Measurements from ENCODE around the gene PNPLA6. TPM values are rescaled to one million over a fixed set of nuclear protein-coding genes. Genes with fewer than 3 reads are reported as not detected.
A peak's percentile ranks its signal among the peaks of the same experiment; 100 is the strongest.

Gene PNPLA6
- total and polyA plus RNA-seq, 2 of the 13 experiments (the other 11 are each of a cell fraction or from before 2014, with no cell fraction given): 24.9 to 28.2 TPM

- TF ChIP-seq, protein P1, sequence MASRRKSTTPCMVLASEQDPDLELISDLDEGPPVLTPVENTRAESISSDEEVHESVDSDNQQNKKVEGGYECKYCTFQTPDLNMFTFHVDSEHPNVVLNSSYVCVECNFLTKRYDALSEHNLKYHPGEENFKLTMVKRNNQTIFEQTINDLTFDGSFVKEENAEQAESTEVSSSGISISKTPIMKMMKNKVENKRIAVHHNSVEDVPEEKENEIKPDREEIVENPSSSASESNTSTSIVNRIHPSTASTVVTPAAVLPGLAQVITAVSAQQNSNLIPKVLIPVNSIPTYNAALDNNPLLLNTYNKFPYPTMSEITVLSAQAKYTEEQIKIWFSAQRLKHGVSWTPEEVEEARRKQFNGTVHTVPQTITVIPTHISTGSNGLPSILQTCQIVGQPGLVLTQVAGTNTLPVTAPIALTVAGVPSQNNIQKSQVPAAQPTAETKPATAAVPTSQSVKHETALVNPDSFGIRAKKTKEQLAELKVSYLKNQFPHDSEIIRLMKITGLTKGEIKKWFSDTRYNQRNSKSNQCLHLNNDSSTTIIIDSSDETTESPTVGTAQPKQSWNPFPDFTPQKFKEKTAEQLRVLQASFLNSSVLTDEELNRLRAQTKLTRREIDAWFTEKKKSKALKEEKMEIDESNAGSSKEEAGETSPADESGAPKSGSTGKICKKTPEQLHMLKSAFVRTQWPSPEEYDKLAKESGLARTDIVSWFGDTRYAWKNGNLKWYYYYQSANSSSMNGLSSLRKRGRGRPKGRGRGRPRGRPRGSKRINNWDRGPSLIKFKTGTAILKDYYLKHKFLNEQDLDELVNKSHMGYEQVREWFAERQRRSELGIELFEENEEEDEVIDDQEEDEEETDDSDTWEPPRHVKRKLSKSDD (CRISPR knock-in tag; IDR thresholded peaks at IDR 0.05; ENCODE audit: low read depth): peak; percentile 76; the same call in 1 of the 2 replicates
- TF ChIP-seq PHF21A (CRISPR knock-in tag; IDR thresholded peaks at IDR 0.05) (no peak), HOXA3 (CRISPR knock-in tag; IDR thresholded peaks at IDR 0.05) (peak; percentile 83), ATF7 (IDR thresholded peaks at IDR 0.05) (no peak), ATF7 (CRISPR knock-in tag; IDR thresholded peaks at IDR 0.05) (no peak), MIER3 (CRISPR knock-in tag; IDR thresholded peaks at IDR 0.05; ENCODE audit: borderline replicate concordance) (no peak), GTF2F1 (IDR thresholded peaks at IDR 0.05; ENCODE audit: low read length) (no peak), ZNF414 (CRISPR knock-in tag; IDR thresholded peaks at IDR 0.05) (no peak), ZNF788 (CRISPR knock-in tag; IDR thresholded peaks at IDR 0.05; ENCODE audit: borderline replicate concordance) (no peak), DZIP1 (CRISPR knock-in tag; IDR thresholded peaks at IDR 0.05) (no peak), FOXO4 (CRISPR knock-in tag; conservative IDR thresholded peaks at IDR 0.05) (0 out of 2 replicates have a peak, but pooled peaks have one; percentile 27), CREB1 (IDR thresholded peaks at IDR 0.05) (peak; percentile 94), CREB1 (CRISPR knock-in tag; IDR thresholded peaks at IDR 0.05) (no peak), ZUFSP (CRISPR knock-in tag; IDR thresholded peaks at IDR 0.05; ENCODE audit: borderline replicate concordance) (no peak)
- TF ChIP-seq, protein P2, sequence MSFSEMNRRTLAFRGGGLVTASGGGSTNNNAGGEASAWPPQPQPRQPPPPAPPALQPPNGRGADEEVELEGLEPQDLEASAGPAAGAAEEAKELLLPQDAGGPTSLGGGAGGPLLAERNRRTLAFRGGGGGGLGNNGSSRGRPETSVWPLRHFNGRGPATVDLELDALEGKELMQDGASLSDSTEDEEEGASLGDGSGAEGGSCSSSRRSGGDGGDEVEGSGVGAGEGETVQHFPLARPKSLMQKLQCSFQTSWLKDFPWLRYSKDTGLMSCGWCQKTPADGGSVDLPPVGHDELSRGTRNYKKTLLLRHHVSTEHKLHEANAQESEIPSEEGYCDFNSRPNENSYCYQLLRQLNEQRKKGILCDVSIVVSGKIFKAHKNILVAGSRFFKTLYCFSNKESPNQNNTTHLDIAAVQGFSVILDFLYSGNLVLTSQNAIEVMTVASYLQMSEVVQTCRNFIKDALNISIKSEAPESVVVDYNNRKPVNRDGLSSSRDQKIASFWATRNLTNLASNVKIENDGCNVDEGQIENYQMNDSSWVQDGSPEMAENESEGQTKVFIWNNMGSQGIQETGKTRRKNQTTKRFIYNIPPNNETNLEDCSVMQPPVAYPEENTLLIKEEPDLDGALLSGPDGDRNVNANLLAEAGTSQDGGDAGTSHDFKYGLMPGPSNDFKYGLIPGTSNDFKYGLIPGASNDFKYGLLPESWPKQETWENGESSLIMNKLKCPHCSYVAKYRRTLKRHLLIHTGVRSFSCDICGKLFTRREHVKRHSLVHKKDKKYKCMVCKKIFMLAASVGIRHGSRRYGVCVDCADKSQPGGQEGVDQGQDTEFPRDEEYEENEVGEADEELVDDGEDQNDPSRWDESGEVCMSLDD (CRISPR knock-in tag; IDR thresholded peaks at IDR 0.05; ENCODE audit: borderline replicate concordance): no peak
- TF ChIP-seq, protein P3, sequence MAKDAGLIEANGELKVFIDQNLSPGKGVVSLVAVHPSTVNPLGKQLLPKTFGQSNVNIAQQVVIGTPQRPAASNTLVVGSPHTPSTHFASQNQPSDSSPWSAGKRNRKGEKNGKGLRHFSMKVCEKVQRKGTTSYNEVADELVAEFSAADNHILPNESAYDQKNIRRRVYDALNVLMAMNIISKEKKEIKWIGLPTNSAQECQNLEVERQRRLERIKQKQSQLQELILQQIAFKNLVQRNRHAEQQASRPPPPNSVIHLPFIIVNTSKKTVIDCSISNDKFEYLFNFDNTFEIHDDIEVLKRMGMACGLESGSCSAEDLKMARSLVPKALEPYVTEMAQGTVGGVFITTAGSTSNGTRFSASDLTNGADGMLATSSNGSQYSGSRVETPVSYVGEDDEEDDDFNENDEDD (CRISPR knock-in tag; IDR thresholded peaks at IDR 0.05; ENCODE audit: borderline replicate concordance): no peak
These were observed 46.7 kb upstream of the PNPLA6 start, which contains the start of gene PEX11G (continued) for GRCh38 chr19:7488736-7489353.

All from HepG2 (cell line).